Muscle layer of colon (tissue), 2 donors: ENCODE measurements around the gene ARID5A.
A peak's percentile ranks its signal among the peaks of the same experiment; 100 is the strongest.

Experiments
- H3K27ac ChIP-seq: one replicate; pipeline ENCODE4 v1.7.0; 2013; ENCODE audit warnings: low read depth, mild to moderate bottlenecking, low read length, moderate library complexity
- H3K27me3 ChIP-seq, 2 donors: one replicate each; pipeline ENCODE4 v1.7.0; 2013; ENCODE audit warnings: low read length in 2 of 2, mild to moderate bottlenecking in 2 of 2; ENCODE audit not compliant: insufficient read depth in 2 of 2, control insufficient read depth in 1 of 2
- H3K36me3 ChIP-seq: one replicate; pipeline ENCODE4 v1.7.0; 2013; ENCODE audit warnings: mild to moderate bottlenecking, low read length; ENCODE audit not compliant: insufficient read depth
- H3K4me1 ChIP-seq: one replicate; pipeline ENCODE4 v1.7.0; 2013; ENCODE audit warnings: mild to moderate bottlenecking, low read length; ENCODE audit not compliant: insufficient read depth
- H3K4me3 ChIP-seq, 2 donors: one replicate each; pipeline ENCODE4 v1.7.0; 2013; ENCODE audit warnings: low read length in 2 of 2, low read depth in 1 of 2, mild to moderate bottlenecking in 1 of 2, moderate library complexity in 1 of 2
- H3K9ac ChIP-seq: one replicate; pipeline ENCODE4 v1.7.0; 2013; ENCODE audit warnings: low read length
- H3K9me3 ChIP-seq: one replicate; pipeline ENCODE4 v1.7.0; 2013; ENCODE audit warnings: mild to moderate bottlenecking, low read length
- donor health status: abdominal sarcoma.
- donor health status: Adenocarcinoma of cecum.

Gene ARID5A

DNA sequence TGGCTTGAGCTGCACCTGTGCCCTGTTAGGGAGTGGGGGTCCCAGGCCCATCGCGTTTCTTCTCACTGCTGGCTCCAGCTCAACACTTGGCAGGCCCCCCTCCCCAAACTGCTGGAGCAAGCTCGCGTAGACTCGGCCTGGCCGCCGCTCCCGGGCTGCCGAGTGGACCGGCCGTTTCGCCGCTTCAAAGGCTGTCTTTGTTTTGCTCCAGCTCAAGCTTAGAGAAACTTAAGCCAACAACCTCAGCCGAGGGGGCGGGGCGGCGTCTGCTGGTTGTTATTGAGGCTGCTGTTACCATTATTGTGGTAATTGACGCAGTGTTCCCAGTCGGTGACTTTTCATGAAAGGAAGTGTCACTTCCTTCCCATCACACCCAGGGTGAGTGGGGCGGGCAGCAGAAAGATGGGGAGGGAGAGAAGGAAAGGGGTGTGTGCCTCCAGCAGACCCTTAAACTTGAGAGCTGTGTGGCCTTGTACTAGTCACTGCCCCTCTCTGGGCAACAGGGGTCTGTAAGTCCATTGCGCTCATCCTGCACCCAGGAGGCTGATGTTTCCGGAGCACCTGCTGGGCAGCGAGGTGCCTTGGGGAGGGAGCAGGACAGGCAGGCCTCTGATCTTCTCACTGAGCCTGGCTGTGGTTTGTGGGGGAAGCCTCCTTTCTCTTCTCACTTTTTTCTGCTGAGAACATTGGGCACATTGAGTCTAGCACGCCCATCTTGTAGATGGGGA lies 2.1 kb downstream of the ARID5A start:
- Histone ChIP-seq H3K36me3 (no peaks in the 10 kb centered on the region), H3K4me1 (peaks cover 34% of the 10 kb centered on the region), H3K4me3 (peak overlapping the region; percentile 64 to 84), H3K9me3 (no peaks in the 10 kb centered on the region), H3K27me3 (no peaks in the 10 kb centered on the region), H3K9ac (peak overlapping the region; percentile 58), H3K27ac (peak overlapping the region; percentile 20)

DNA sequence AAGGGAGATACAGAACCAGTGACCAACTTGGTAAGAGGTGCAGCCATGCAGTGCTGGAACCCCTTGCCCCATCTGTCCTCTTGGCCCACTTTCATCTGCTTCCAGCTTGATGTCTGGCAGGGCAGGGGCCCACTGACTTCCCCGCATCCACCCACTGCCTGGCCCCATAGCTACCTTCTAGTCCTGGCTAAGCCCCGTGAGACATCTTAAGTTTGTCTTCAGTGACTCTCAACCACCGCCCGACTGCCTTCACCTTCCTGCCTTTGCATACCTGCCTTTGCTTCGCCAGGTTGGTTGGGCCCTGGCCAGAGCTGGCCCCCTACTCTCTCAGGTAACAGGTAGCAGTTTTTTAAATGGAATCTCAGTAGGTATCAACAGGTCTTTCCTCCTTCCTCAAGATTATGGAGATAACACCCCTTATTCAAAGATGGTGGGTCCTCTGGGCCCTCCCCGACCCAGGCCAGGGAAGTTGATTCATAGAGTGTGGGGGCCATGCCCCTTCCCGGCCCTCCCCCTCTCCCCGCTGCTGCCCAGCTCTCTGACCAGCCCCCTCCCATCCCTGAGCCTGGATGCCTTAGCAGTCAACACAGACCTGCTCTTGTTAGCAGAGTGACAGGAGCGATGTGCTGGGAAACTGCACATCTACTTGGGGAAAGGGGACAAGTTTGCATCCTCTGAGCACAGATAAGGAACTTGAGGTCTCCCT lies 2.8 kb downstream of the ARID5A start:
- Histone ChIP-seq H3K4me3 (peak overlapping the region in 1 of 2 donors; percentile 64), H3K4me1 (peaks cover 27% of the 10 kb centered on the region), H3K27me3 (no peaks in the 10 kb centered on the region), H3K27ac (no peak overlapping the region), H3K9me3 (no peaks in the 10 kb centered on the region), H3K36me3 (no peaks in the 10 kb centered on the region), H3K9ac (no peak overlapping the region)

DNA sequence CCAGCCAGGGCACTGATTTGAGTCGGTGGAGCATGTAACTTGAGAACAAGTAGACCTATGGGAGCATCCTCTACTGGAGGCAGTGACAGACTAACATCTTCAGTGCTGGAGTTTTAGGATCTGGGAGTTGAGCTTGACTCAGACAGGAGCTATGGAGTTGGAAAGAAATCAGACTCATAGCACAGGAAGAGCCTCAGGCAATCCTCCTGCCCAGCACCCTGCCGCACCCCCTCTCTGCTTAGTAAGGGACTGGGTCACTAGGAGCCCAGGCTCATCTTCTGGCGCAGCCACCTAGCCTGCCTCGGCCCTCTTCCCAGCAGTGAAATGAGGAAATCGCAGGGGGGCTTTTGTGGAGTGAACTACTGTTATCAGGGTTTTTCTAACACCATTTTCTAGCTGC lies 3.6 kb downstream of the ARID5A start:
- Histone ChIP-seq H3K27ac (no peak overlapping the region), H3K9ac (no peak overlapping the region), H3K4me3 (no peak overlapping the region), H3K9me3 (no peaks in the 10 kb centered on the region), H3K27me3 (no peaks in the 10 kb centered on the region), H3K36me3 (no peaks in the 10 kb centered on the region), H3K4me1 (peaks cover 20% of the 10 kb centered on the region)

DNA sequence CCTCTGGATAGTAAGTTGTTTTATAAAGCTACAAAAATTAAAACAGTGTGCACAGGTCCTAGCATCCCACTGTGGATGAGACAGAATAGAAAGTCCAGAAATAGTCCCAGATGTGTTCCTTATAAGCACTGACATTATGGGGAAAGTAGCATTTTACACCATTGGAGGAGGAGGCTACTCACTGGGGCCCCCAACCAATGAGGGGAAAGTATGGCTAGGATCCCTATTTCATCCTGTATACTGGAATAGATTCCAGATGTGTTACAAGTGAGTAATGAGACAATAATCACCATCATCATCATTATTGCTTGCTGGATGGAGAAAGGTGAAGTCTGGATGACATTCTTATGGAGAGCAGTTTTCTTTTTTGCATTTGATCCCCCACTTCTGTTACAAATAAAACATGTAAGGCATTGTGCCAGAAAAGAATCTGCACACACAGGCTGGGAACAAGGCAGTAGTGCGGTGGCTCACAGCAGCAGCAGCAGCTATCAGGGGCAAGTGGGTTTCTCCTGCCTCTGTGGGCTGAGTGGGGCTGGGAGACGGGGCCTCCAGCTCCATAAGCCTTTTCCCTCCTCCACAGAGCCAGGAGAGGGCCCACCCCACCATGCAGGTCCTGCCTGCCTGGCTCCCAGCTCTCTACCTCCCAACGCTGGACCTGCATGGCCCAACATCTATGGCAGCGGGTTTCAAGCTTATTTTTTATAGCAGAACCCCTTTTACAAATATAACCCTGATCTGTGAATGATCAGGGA lies 5.0 kb downstream of the ARID5A start:
- Histone ChIP-seq H3K9me3 (no peaks in the 10 kb centered on the region), H3K27ac (no peak overlapping the region), H3K36me3 (no peaks in the 10 kb centered on the region), H3K27me3 (no peaks in the 10 kb centered on the region), H3K4me1 (peaks cover 18% of the 10 kb centered on the region), H3K4me3 (no peak overlapping the region), H3K9ac (no peak overlapping the region)

DNA sequence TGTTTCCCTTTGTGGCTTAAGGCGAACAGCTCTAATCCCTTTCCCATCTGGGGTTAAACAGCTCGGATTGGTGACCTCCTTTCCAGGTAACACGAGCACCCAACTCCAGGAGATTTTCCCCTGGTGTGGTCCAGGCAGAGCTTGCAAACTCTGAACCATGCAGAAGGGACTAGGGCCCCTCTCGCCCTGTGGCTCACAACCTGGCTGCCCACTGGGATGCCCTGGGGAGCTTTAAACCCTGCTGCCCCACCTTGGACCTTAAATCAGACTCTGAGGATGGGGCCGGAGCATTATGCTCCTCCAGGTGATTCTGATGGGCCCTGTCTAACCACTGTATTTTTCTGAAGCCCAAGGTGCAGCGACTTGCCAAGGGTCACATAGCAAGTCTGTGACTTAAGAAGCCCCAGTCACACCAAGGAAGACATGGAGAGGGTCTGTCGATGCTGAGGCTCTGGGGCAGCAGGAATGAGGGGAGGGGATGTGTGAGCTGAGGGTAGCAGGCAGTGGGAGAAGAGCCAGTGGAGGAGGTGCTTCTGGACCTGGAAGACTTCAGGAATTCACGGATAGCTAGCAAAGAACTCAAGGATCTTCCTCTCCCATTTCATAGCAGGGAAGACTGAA lies 5.9 kb downstream of the ARID5A start:
- Histone ChIP-seq H3K9me3 (no peaks in the 10 kb centered on the region), H3K36me3 (peaks cover 1% of the 10 kb centered on the region), H3K4me1 (peaks cover 18% of the 10 kb centered on the region), H3K9ac (no peak overlapping the region), H3K4me3 (no peak overlapping the region), H3K27me3 (no peaks in the 10 kb centered on the region), H3K27ac (no peak overlapping the region)

DNA sequence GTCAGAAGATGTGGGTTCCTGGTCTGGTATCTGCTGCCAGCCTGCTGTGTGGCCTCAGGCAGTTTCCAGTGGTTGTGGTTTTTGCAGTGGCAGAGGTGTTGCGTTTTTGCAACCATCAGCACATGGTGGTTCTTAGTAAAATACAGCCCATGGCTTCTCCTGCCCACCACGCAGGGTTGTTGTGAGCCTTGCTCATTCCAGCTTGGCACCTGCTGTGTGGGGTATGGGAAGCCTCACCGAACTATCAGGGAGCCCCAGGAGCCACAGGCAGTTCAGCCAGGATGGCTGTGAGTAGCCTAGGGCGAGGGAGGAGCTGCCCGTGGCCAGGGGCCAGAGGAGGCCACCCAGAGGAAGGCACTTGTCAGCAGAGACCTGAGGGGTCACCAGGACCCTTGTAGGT lies 9.8 kb downstream of the ARID5A start:
- H3K9me3 ChIP-seq, result no peaks in the 10 kb centered on the region
- no peaks in the 10 kb centered on the region for H3K27me3 ChIP-seq
- no peak overlapping the region for H3K4me3 ChIP-seq
- H3K36me3 ChIP-seq, result peaks cover 22% of the 10 kb centered on the region
- H3K4me1 ChIP-seq, result no peaks in the 10 kb centered on the region
- H3K9ac ChIP-seq, result no peak overlapping the region
- no peak overlapping the region for H3K27ac ChIP-seq

DNA sequence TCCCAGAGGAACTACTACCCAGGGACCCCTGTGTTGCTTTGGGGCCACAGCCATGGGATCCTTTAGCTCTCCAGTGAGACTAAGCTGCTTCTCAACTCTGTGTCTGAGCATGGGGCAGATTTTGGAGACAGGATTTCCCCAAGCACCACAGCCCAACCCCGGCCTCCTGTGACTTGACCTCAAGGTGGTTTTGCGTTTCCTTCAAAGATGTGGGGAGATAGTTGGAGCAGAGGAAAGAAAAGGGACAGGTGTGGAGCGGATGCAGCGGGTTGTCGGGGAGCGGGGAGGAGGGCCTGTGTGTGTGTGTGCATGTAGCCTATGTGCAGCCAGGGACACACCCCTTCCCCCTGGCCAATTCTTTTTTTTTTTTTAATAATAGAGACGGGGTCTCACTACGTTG lies 10.2 kb downstream of the ARID5A start:
- Histone ChIP-seq H3K27ac (no peak overlapping the region), H3K36me3 (peaks cover 23% of the 10 kb centered on the region), H3K9me3 (no peaks in the 10 kb centered on the region), H3K27me3 (no peaks in the 10 kb centered on the region), H3K4me1 (no peaks in the 10 kb centered on the region), H3K9ac (no peak overlapping the region), H3K4me3 (no peak overlapping the region)

DNA sequence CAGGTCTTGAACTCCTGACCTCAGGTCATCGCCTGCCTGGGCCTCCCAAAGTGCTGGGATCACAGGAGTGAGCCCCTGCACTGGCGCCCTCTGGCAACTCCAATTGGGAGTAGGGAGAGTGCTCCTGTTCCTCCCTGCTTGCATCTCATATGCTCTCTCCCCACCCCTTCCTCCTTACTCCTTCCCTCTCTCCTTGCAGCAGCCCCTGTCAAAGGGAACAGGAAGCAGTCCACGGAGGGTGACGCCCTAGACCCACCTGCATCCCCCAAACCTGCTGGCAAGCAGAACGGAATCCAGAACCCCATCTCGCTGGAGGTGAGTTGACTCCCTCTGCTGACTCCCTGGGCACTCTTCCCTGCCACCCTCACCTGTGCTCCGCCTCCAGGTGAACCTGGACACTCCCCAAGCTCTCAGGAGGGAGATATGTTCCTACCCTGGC lies 10.7 kb downstream of the ARID5A start:
- no peaks in the 10 kb centered on the region for H3K9me3 ChIP-seq
- no peak overlapping the region for H3K4me3 ChIP-seq
- no peaks in the 10 kb centered on the region for H3K27me3 ChIP-seq
- H3K36me3 ChIP-seq, result peaks cover 23% of the 10 kb centered on the region
- H3K27ac ChIP-seq, result no peak overlapping the region
- no peaks in the 10 kb centered on the region for H3K4me1 ChIP-seq
- no peak overlapping the region for H3K9ac ChIP-seq

DNA sequence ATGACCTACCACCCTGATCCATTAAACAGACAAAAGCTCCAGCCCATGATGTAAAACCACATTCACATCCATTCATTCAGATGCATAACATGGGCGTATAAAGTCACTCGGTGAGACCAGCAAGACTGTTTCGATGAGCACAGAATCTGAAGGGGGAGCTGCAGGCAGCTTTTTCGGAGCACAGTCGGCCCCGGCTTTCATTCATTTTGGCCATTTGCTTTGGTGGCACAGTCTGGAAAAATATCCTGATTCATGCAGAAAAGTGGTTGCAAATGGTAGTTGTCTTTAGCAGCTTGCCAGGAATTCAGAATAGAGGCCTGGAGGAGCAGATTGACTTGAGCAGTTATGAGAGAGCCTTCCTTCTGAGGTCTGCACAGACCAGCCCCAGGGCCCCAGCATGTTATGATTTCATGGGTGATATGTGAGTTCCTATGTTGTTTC lies 11.2 kb downstream of the ARID5A start:
- Histone ChIP-seq H3K36me3 (peaks cover 23% of the 10 kb centered on the region), H3K4me3 (no peak overlapping the region), H3K4me1 (no peaks in the 10 kb centered on the region), H3K27me3 (no peaks in the 10 kb centered on the region), H3K27ac (no peak overlapping the region), H3K9ac (no peak overlapping the region), H3K9me3 (no peaks in the 10 kb centered on the region)

DNA sequence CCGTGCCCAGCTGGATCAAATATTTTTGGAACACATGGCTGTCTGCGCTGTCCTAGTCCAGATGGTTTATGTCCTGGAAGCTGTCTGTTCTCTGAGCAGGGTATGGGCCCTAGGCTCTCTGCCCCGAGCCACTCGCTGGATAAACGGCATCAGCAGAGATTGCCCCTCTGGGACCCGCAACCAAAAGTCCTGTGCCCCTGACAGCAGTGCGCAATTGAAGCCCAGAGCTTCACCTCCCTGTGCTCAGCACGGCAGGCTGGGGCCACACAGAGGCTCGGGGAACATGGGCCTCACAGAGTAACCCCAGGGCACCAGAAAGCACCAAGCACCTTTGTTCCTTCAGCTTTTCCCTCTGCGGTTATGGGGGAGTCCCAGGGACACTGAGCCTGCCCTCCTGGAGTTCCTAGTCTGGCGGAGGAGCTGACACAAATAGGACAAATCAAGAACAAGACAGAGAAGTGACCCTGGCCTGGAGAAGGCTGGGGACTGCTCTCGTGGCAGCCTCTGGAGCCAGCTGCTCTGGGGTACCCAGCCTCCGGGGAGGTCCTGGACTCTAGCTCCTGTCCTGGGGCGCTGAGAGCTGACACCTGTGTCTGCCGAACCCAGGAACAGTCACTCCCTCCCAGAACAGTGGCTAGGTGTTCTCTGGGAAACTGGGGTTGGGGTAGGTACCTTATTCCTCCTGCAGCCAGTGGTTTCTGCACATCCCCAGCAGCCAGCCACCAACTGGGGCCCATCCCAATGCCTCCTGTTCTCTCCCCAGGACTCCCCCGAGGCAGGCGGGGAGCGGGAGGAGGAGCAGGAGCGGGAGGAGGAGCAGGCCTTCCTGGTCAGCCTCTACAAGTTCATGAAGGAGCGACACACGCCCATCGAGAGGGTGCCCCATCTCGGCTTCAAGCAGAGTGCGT lies 12.3 kb downstream of the ARID5A start:
- H3K9me3 ChIP-seq, result no peaks in the 10 kb centered on the region
- H3K4me3 ChIP-seq, result no peak overlapping the region
- no peak overlapping the region for H3K27ac ChIP-seq
- no peaks in the 10 kb centered on the region for H3K27me3 ChIP-seq
- H3K4me1 ChIP-seq, result no peaks in the 10 kb centered on the region
- peaks cover 23% of the 10 kb centered on the region for H3K36me3 ChIP-seq
- no peak overlapping the region for H3K9ac ChIP-seq
